ENCODE results near the gene CLPTM1L.

- TF ChIP-seq EZH2phosphoT487 (IDR thresholded peaks at IDR 0.05; ENCODE audit: borderline replicate concordance, low read depth, low read length) (no peak), CTCF (conservative IDR thresholded peaks at IDR 0.05; ENCODE audit: low read length) (no peak)
These were observed 49.3 kb downstream of the CLPTM1L start for GRCh38 chr5:1295650-1296037.
